GM19397 (cell line): ENCODE results near the gene ARID1B.

Experiments used
- ATAC-seq: cut with Tn5 transposase; IDR thresholded peaks from one replicate; pipeline ENCODE4 v1.9.1; 2021; ENCODE audit warnings: mild to moderate bottlenecking, moderate library complexity; ENCODE audit not compliant: unreplicated experiment

Gene ARID1B

GRCh38 chr6:157090736-157091135 is 313.6 kb downstream of the ARID1B start:
- no peak for ATAC-seq

DNA sequence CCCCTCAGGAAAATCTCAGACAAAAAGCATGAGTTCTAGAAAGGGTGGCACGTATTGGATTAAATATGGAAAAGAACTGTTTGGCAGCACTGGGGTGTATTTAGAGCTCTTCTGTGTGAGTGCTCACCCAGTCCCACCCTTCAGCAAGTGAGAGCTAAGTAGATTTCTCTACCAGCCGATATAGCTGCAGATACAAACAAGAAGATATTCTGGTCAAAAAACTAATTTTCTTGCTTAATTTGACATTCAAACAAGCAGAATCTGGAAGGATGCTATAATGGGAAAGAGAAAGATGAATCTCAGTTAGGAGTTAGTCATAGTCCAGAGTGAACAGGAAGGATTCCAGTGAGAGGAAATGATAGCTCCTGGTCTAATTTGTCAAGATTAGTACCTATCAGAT is 314.1 kb downstream of the ARID1B start:
- ATAC-seq = no peak

GRCh38 chr6:157091856-157092460 is 314.8 kb downstream of the ARID1B start:
- ATAC-seq = no peak

GRCh38 chr6:157092736-157093135 is 315.6 kb downstream of the ARID1B start:
- ATAC-seq = no peak

DNA sequence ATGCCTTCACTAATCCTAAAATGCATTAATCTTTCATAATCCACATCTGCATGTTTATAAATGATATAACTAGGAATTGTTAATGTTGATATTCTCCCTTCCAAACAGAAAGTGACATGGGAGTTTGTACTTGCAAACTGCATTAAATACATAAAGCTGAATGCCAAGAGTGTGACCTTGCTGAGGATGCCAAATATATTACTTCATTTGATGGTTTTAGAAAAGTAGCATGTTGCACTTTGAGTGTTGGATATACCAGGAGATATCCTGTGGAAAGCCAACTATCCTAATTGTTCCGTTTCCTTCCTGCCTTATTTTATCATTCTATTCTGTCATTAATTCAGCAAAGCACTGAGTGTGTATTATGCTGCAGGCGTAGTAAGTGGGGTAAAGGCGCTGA is 316.4 kb downstream of the ARID1B start:
- no peak for ATAC-seq

DNA sequence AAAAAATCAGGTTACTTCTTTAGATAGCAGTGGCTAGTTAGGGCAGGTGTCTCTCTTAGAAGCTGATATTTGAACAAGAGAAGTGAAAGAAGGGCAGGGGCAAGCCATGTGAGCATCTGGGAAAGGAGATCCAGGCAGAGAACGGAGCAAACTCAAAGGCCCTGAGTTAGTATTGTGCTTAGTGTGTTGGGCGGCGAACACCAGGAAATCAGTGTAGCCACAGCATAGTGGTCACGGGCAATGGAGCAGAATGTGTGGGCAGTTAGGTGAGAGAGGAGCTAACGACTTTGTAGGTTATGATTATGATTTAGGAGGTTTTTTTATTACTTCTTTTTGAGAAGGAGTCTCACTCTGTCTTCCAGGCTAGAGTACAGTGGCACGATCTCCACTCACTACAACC is 316.9 kb downstream of the ARID1B start:
- peak; percentile 72 for ATAC-seq

DNA sequence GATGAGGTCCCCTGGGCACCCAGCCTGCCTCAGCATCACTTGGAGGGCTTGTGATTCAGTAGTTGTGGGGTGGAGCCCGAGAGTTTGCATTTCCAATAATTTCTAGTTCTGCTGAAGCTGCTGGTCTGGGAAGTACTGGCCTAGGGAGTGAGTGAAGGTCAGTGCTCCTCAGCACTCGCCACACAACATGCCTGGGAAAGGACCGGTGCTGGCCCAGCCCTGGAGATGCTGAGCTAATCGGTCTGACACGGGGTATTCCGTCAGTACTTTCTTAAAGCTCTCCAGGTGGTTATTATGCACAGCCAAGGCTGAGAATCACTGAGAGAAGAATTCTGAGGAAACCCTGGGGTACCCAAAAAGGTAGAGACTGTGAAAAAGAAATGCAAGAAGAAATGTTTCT is 317.9 kb downstream of the ARID1B start:
- no peak for ATAC-seq

GRCh38 chr6:157095569-157095968 is 318.4 kb downstream of the ARID1B start:
- ATAC-seq = no peak

GRCh38 chr6:157096105-157096504 is 318.9 kb downstream of the ARID1B start:
- no peak for ATAC-seq

DNA sequence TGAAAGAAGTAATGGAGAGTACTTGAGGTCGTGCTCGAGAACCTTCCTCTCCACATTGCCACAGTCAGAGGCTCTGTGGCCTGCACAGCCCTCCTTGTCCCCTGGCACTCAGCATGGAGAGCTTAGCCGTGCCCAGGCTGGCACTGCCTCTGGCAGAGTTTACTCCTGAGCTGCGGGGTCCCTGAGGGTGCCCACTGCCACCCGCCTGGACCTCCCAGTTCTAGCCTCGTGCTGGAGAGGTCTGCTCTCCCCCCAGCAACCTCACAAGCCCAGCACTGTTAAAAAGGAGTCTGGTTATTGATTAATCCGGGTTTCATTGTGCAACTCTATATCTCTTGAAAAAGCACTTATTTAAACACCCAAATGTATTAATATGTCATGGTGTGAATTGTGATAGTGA is 319.3 kb downstream of the ARID1B start:
- ATAC-seq = no peak

- no peak for ATAC-seq
These were observed 320.2 kb downstream of the ARID1B start for GRCh38 chr6:157097255-157097955.

- ATAC-seq = no peak
These were observed 321.8 kb downstream of the ARID1B start for GRCh38 chr6:157098999-157099398.

- ATAC-seq = peak; percentile 91
These were observed 322.9 kb downstream of the ARID1B start for GRCh38 chr6:157099912-157100593.

DNA sequence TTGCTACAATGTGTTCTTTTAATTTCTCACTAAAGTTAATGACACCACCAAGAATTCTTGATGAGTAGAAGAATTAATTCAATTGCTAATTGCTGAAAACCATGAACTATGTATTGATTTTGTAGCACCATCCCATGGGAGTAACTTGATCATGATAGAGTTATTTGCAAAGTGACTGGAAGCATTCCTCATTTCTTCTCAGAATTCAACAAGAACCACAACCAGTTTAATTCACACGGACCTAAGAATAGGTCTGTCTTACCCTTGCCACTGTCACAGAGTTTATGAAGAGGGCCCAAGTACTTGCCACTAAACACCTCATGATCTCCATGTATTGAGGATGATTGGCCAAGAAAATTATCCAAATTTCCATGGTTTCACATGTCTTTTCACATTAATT is 324.0 kb downstream of the ARID1B start:
- ATAC-seq = no peak

DNA sequence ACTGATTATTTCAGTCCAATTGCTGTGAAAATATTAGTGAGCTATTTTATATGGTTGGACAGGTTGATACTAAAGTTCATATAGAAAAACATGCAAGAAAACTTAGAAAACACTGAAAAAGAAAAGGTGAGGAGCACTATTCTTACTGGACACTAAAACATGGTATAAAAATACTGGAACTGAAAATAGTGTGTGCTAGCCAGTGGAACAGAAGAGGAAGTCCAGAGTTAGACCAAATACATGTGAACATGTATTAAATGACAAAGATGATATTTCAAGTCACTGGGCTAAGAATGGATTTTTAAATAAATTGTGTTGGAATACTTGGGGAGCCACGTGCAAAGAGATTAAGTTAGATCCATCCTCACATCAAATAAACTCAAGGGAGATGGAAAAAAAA is 327.6 kb downstream of the ARID1B start:
- no peak for ATAC-seq

GRCh38 chr6:157106487-157106886 is 329.3 kb downstream of the ARID1B start:
- ATAC-seq = no peak

DNA sequence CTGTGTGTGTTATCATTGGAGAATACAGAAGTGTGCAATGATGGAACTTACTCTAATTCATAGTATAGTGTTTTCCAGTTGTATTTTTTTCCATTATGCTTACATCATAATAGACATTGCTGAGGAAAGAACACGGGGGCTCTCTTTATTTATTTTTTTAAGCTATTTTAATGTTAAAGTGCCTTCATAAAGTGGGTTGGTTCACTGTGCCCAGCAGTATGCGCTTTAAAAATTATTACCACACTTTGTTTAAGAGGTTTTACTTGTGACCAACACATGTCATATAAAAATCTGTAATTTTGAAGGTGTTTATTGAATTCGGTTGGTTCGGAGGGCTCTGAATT is 330.4 kb downstream of the ARID1B start:
- ATAC-seq = no peak

DNA sequence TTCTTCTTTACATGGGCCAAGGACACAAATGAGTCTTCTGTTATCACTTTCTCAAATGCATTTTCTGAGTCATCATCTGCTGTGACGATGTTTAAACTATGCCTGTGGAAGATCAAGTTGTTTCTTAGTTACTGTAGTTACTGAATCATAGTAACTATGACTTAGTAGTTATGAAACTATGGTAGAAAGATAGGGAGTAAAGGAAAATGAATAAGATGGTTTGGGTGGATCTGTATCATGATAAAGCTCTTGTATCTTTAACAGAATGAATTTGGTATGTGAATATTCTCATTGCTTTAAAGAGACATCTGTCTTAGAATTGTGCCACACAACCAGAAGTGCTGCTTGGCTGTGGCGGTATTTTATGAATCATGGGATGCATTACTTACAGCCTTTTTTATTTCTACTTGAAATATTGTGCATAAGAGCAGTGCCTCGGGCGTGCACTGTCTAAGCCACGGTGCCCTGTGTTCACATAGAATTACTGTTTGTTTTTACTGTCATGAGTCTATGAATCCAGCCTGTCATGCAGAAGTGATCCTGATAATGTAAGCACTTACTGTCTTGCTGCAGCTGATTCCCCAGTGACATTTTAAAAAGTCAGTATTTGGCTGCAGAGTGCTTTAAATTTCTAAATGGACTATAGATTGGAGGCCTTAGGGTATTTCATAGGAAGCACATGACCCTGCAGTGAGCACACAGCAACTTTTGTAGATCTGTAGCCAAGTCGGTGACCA is 330.9 kb downstream of the ARID1B start:
- no peak for ATAC-seq

GRCh38 chr6:157108923-157109322 is 331.7 kb downstream of the ARID1B start:
- no peak for ATAC-seq

- ATAC-seq = no peak
These were observed 333.4 kb downstream of the ARID1B start for GRCh38 chr6:157110607-157111006.

DNA sequence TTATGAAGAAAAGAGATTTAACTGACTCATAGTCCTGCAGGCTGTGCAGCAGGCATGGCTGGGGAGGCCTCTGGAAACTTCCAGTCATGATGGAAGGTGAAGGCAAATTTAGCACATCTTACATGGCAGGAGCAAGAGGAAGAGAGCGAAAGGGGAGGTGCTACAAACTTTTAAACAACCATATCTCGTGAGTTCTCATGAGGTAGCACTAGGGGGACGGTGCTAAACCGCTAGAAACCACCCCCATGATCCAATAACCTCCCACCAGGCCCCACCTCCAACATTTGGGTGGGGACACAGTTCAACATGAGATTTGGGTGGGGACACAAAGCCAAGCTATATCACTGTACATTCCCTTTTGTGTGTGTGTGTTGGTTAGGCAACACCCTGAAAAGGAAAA is 336.2 kb downstream of the ARID1B start:
- ATAC-seq = no peak

DNA sequence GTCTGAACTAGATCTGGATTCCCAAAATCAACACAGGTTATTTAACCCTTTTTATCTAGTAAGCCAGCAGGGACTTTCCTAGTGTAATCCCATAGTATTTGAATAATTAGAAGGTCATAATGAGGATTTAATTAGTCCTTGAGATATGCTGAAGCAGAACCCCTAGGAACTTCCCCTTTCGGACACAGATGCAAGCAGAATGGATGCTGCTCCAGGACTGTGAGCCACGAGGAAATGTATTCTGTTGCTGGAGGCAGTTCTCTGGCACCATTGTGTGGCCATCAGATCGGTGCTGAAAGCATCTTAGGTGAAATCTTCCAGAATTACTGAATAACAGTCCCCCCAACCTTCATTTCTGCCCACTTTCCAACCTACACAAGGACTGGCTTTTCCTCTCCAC is 339.2 kb downstream of the ARID1B start:
- ATAC-seq = no peak
